ENCODE data around the gene SESTD1. TPM values are rescaled to one million over a fixed set of nuclear protein-coding genes. Genes with fewer than 3 reads are reported as not detected.

SESTD1 gene
- total RNA-seq, 1 experiment from 2014 or later, result 14.3 TPM

- in situ Hi-C loops (cut with HindIII; ENCODE audit: low pct_unique_long_range_greater_than_20kb, low sequenced_read_pairs), result no loop called here
- DNase-seq (ENCODE audit: low read depth, low spot score), result peak; percentile 84
Observed at GRCh38 chr2:179273461-179273962, 8.9 kb upstream of the SESTD1 start.

GRCh38 chr2:179272406-179273192, 8.0 kb upstream of the SESTD1 start:
- DNase-seq (ENCODE audit: low read depth, low spot score), result peak; percentile 83
- in situ Hi-C loops (cut with HindIII; ENCODE audit: low pct_unique_long_range_greater_than_20kb, low sequenced_read_pairs), result no loop called here

- no peak for DNase-seq (ENCODE audit: low read depth, low spot score)
- in situ Hi-C loops (cut with HindIII; ENCODE audit: low pct_unique_long_range_greater_than_20kb, low sequenced_read_pairs), result no loop called here
Observed at GRCh38 chr2:179270689-179271088, 6.1 kb upstream of the SESTD1 start.

- in situ Hi-C loops (cut with HindIII; ENCODE audit: low pct_unique_long_range_greater_than_20kb, low sequenced_read_pairs), result no loop called here
Observed at GRCh38 chr2:179268277-179268925, 3.8 kb upstream of the SESTD1 start.

GRCh38 chr2:179266271-179266670, 1.6 kb upstream of the SESTD1 start:
- no peak for DNase-seq (ENCODE audit: low read depth, low spot score)
- in situ Hi-C loops (cut with HindIII; ENCODE audit: low pct_unique_long_range_greater_than_20kb, low sequenced_read_pairs), result no loop called here

More at GRCh38 chr2:179268277-179268925, 3.8 kb upstream of the SESTD1 start:
- peak; percentile 22 for DNase-seq (ENCODE audit: low read depth, low spot score)

GRCh38 chr2:179265082-179265510, 464 bp upstream of the SESTD1 start:
- in situ Hi-C loops (cut with HindIII; ENCODE audit: low pct_unique_long_range_greater_than_20kb, low sequenced_read_pairs), result no loop called here
- DNase-seq (ENCODE audit: low read depth, low spot score), result no peak

GRCh38 chr2:179263446-179264367, 925 bp downstream of the SESTD1 start:
- DNase-seq (ENCODE audit: low read depth, low spot score), result peak; percentile 60
- in situ Hi-C loops (cut with HindIII; ENCODE audit: low pct_unique_long_range_greater_than_20kb, low sequenced_read_pairs), result no loop called here

GRCh38 chr2:179263015-179263414, 1.6 kb downstream of the SESTD1 start:
- in situ Hi-C loops (cut with HindIII; ENCODE audit: low pct_unique_long_range_greater_than_20kb, low sequenced_read_pairs), result no loop called here

GRCh38 chr2:179262077-179262660, 2.5 kb downstream of the SESTD1 start:
- DNase-seq (ENCODE audit: low read depth, low spot score), result no peak
- in situ Hi-C loops (cut with HindIII; ENCODE audit: low pct_unique_long_range_greater_than_20kb, low sequenced_read_pairs), result no loop called here

More at GRCh38 chr2:179263015-179263414, 1.6 kb downstream of the SESTD1 start:
- peak; percentile 86 for DNase-seq (ENCODE audit: low read depth, low spot score)

- no peak for DNase-seq (ENCODE audit: low read depth, low spot score)
- in situ Hi-C loops (cut with HindIII; ENCODE audit: low pct_unique_long_range_greater_than_20kb, low sequenced_read_pairs), result no loop called here
Observed at GRCh38 chr2:179261151-179261825, 3.3 kb downstream of the SESTD1 start.

- DNase-seq (ENCODE audit: low read depth, low spot score), result no peak
- in situ Hi-C loops (cut with HindIII; ENCODE audit: low pct_unique_long_range_greater_than_20kb, low sequenced_read_pairs), result no loop called here
Observed at GRCh38 chr2:179260224-179260623, 4.4 kb downstream of the SESTD1 start.

GRCh38 chr2:179255129-179255528, 9.5 kb downstream of the SESTD1 start:
- in situ Hi-C loops (cut with HindIII; ENCODE audit: low pct_unique_long_range_greater_than_20kb, low sequenced_read_pairs), result no loop called here
- DNase-seq (ENCODE audit: low read depth, low spot score), result no peak

- no peak for DNase-seq (ENCODE audit: low read depth, low spot score)
- in situ Hi-C loops (cut with HindIII; ENCODE audit: low pct_unique_long_range_greater_than_20kb, low sequenced_read_pairs), result no loop called here
Observed at GRCh38 chr2:179253226-179253625, 11.4 kb downstream of the SESTD1 start.

GRCh38 chr2:179252423-179252822, 12.2 kb downstream of the SESTD1 start:
- no peak for DNase-seq (ENCODE audit: low read depth, low spot score)
- in situ Hi-C loops (cut with HindIII; ENCODE audit: low pct_unique_long_range_greater_than_20kb, low sequenced_read_pairs), result no loop called here

- in situ Hi-C loops (cut with HindIII; ENCODE audit: low pct_unique_long_range_greater_than_20kb, low sequenced_read_pairs), result no loop called here
- DNase-seq (ENCODE audit: low read depth, low spot score), result no peak
Observed at GRCh38 chr2:179251870-179252269, 12.8 kb downstream of the SESTD1 start.

GRCh38 chr2:179250848-179251504, 13.7 kb downstream of the SESTD1 start:
- in situ Hi-C loops (cut with HindIII; ENCODE audit: low pct_unique_long_range_greater_than_20kb, low sequenced_read_pairs), result no loop called here
- DNase-seq (ENCODE audit: low read depth, low spot score), result no peak
